Nephron progenitor cell (in vitro differentiated cells): ENCODE measurements around the gene COL24A1.
A peak's percentile ranks its signal among the peaks of the same experiment; 100 is the strongest.

Source experiments
- DNase-seq: peaks from one replicate; pipeline ENCODE4 v3.0.0; 2021
- H3K27ac Mint-ChIP-seq: 2 replicates; pipeline ENCODE4 v1.8.0; 2021; ENCODE audit warnings: mild to moderate bottlenecking, moderate library complexity, mixed read lengths
- H3K27me3 Mint-ChIP-seq: 2 replicates; pipeline ENCODE4 v1.8.0; 2021; ENCODE audit warnings: mild to moderate bottlenecking, low read depth, mixed read lengths; ENCODE audit not compliant: poor library complexity
- H3K36me3 Mint-ChIP-seq: 2 replicates; pipeline ENCODE4 v1.8.0; 2021; ENCODE audit warnings: low read depth, mixed read lengths
- H3K4me1 Mint-ChIP-seq: 2 replicates; pipeline ENCODE4 v1.8.0; 2021; ENCODE audit warnings: mixed read lengths
- H3K4me3 Mint-ChIP-seq: 2 replicates; pipeline ENCODE4 v1.8.0; 2021; ENCODE audit warnings: mild to moderate bottlenecking, moderate library complexity, mixed read lengths
- H3K9me3 Mint-ChIP-seq: 2 replicates; pipeline ENCODE4 v1.8.0; 2021; ENCODE audit warnings: mild to moderate bottlenecking, moderate library complexity, mixed read lengths
- TF ChIP-seq, protein P1 (sequence below): fragments of 200-600 bp; sonication (generic); IDR thresholded peaks from 2 replicates; pipeline ENCODE4 v1.5.0; 2021; ENCODE audit warnings: antibody characterized with exemption

COL24A1 gene

DNA sequence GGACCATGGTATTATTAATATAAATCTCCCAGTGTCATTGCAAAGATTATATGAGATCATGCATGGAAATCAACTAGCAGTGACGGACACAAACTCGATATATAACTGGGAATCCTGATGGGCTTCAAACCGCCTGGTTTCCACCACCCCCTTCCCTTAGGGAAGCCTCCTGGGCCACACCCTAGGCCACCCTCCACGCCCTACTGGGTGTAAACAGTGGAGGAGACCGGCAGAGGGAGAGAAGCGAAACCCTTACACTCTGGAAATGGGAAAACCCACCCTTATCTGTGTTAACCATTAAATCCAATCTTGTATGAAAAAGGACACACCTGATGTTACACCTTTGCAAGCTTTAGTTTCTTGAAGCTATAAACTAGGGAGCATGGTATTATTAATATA, 447.7 kb downstream of the COL24A1 start:
- TF ChIP-seq, protein P1, sequence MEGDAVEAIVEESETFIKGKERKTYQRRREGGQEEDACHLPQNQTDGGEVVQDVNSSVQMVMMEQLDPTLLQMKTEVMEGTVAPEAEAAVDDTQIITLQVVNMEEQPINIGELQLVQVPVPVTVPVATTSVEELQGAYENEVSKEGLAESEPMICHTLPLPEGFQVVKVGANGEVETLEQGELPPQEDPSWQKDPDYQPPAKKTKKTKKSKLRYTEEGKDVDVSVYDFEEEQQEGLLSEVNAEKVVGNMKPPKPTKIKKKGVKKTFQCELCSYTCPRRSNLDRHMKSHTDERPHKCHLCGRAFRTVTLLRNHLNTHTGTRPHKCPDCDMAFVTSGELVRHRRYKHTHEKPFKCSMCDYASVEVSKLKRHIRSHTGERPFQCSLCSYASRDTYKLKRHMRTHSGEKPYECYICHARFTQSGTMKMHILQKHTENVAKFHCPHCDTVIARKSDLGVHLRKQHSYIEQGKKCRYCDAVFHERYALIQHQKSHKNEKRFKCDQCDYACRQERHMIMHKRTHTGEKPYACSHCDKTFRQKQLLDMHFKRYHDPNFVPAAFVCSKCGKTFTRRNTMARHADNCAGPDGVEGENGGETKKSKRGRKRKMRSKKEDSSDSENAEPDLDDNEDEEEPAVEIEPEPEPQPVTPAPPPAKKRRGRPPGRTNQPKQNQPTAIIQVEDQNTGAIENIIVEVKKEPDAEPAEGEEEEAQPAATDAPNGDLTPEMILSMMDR: no peak
- no peak for DNase-seq
- no peaks in the 10 kb centered on the region for H3K4me1 Mint-ChIP-seq
- H3K9me3 Mint-ChIP-seq: peaks cover 14% of the 10 kb centered on the region
- no peak overlapping the region for H3K4me3 Mint-ChIP-seq
- H3K27me3 Mint-ChIP-seq: no peaks in the 10 kb centered on the region
- H3K27ac Mint-ChIP-seq: no peak overlapping the region
- H3K36me3 Mint-ChIP-seq: peaks cover 24% of the 10 kb centered on the region

DNA sequence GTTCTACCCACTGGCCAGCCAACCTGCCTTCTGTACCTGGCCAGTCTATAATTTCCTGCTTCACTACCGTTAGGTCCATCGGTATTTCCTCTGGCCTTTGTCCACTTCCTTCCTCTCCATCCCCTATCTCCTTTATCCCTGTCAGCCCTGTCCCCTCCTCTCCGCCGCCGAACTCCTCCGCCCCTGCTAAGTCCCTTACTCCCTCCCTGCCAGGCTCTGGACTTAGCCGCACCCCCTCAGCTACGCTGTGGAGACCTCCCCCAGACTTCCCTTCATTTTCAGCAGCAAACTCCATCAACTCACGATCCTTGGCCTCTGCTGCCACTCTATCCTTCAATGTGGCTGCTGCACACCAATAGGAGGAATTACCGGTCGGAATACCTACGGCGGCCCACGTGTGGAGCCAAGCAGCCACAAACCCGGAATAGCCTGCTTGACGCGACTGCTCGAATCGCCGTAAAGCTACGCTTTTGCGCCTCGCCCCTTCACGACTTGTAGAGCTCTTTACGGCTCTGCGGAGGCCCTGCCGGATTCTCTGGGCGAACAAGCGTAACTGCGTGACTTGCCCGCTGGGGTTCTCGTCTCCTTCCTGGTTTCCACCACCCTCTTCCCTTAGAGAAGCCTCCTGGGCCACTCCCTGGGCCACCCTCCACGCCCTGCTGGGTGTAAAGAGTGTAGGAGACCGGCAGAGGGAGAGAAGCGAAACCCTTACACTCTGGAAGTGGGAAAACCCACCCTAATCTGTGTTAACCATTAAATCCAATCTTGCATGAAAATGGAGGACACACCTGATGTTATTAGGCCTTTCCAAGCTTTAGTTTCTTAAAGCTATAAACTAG, 448.4 kb downstream of the COL24A1 start, which contains the start of gene ZNHIT6:
TSS of gene ZNHIT6 (minus strand) at position 444 of the 839 bp plus-strand sequence. CDS start at position 295, 149 bp downstream.
- Mint-ChIP-seq H3K36me3 (peaks cover 30% of the 10 kb centered on the region), H3K4me1 (no peaks in the 10 kb centered on the region), H3K27ac (no peak within 1 kb of the TSS)

DNA sequence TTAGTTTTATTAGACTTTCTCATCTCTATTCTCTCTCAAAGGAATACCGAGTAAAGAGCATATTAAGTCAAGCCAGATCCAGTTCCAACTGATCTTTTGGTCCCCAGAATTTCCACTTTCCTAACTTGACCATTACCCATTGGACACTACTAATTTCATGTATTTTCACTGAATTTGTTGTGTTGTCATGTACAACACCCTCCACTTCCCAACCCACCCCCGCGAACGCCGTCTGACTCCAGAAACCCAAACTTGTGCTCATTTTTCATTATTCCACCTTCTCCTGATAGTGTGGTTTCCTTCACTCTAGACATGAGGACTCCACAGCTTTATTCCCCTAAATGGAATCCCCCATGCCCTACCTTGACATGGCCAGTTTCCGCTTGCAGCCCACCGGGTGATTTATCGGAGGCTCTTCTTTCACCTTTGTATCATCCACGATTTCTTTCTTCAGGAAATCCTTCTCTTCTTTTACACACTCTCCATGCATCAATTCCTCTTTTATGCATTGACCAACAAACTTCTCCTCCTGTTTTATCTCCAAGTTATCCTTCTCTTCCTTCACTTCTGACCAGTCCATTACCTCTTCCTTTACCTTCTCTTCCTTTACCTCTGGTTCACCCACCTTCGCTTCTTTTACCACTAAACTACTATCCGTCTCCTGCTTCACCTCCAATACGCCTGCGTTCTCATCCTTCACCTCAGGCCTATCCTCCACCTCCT, 449.1 kb downstream of the COL24A1 start:
- Mint-ChIP-seq H3K27me3 (no peaks in the 10 kb centered on the region), H3K4me3 (no peak overlapping the region), H3K27ac (no peak overlapping the region), H3K9me3 (peaks cover 13% of the 10 kb centered on the region), H3K4me1 (no peaks in the 10 kb centered on the region), H3K36me3 (peaks cover 38% of the 10 kb centered on the region)
- TF ChIP-seq, protein P1: no peak
- peak; percentile 8 for DNase-seq

More for the DNA sequence above, 448.4 kb downstream of the COL24A1 start, which contains the start of gene ZNHIT6:
- Mint-ChIP-seq H3K27me3 (no peaks in the 10 kb centered on the region), H3K9me3 (peaks cover 13% of the 10 kb centered on the region), H3K4me3 (no peak within 1 kb of the TSS)
- peak; percentile 80 for DNase-seq
- TF ChIP-seq, protein P1: peak; percentile 29

DNA sequence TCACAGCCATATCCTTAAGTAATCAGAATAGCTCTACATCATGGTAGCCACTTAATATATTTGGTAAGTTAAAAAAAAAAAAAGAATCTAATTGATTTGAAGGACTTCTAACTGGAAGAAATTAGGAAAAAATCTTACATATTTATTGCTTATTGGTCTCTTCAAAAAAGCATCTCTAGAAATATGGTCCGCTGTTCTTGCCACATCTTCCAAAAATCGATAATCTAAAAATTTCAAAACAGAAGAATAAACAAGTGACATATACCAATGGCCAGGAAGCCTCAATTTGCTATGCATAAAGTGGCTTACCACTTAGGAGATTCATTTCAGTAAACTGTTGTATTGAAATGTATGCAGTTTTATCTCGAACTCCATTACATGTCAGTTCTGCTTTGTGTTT, 450.6 kb downstream of the COL24A1 start:
- DNase-seq: no peak
- no peak overlapping the region for H3K27ac Mint-ChIP-seq
- H3K27me3 Mint-ChIP-seq: no peaks in the 10 kb centered on the region
- H3K4me1 Mint-ChIP-seq: no peaks in the 10 kb centered on the region
- peaks cover 13% of the 10 kb centered on the region for H3K9me3 Mint-ChIP-seq
- H3K36me3 Mint-ChIP-seq: peaks cover 49% of the 10 kb centered on the region
- TF ChIP-seq, protein P1: no peak
- peak overlapping the region; percentile 74 for H3K4me3 Mint-ChIP-seq

DNA sequence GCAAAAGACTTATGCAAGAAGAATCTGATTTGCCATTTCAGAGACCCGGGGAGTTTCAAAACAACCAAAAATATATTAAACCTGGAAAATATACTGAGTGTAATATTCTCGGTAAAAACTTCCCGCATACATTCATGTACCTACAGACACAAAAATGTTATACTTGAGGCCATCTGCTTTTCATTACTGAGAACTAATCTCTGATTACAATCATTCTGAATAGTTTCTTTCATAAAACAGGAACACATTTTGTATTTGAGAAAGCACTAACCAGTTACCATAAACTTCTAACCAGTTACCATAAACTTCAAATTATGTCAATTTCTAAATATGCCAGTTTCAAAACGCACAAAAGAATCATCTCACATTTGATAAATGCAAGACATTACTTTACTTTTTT, 456.1 kb downstream of the COL24A1 start:
- H3K36me3 Mint-ChIP-seq: peaks cover 81% of the 10 kb centered on the region
- no peak for DNase-seq
- H3K27ac Mint-ChIP-seq: no peak overlapping the region
- peaks cover 10% of the 10 kb centered on the region for H3K9me3 Mint-ChIP-seq
- no peaks in the 10 kb centered on the region for H3K4me1 Mint-ChIP-seq
- H3K27me3 Mint-ChIP-seq: no peaks in the 10 kb centered on the region
- H3K4me3 Mint-ChIP-seq: no peak overlapping the region
- TF ChIP-seq, protein P1: no peak
